Activated T-helper 1 cell treated with Interleukin-2 at 50 U/mL for 16 hours (primary cell): ENCODE data around the gene COMMD10.

Source experiments
- DNase-seq: peaks from one replicate; pipeline ENCODE4 v3.0.0-alpha.2; 2020; ENCODE audit warnings: low read depth

Gene COMMD10

GRCh38 chr5:116225281-116225922, 140.6 kb downstream of the COMMD10 start:
- DNase-seq = no peak

DNA sequence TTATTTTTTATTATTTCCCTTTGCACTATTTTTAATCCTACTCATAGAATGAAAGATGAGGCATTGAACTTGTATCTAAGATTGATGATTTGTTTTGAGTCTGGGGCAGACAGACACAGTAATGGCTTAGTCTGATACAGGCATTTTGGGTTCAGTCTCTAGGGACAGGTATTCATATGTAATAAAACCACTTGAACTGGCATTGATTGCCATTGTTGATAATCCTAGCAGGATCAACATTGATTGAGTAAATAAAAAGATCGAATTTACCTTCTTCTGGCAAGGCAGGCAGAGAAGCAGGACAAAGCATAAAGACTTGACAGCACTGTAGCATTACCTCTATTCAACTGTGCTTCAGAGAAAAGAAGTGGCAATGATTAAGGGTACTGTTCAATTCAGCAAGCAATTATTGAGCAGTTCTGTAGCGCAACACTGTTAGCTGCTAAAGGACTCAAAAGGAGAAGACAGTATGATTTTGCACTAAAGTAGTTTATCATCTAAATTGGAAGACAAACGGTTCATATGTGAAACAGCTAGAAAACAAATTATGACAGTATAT, 144.4 kb downstream of the COMMD10 start:
- DNase-seq = no peak

GRCh38 chr5:116231288-116231687, 146.5 kb downstream of the COMMD10 start:
- no peak for DNase-seq

DNA sequence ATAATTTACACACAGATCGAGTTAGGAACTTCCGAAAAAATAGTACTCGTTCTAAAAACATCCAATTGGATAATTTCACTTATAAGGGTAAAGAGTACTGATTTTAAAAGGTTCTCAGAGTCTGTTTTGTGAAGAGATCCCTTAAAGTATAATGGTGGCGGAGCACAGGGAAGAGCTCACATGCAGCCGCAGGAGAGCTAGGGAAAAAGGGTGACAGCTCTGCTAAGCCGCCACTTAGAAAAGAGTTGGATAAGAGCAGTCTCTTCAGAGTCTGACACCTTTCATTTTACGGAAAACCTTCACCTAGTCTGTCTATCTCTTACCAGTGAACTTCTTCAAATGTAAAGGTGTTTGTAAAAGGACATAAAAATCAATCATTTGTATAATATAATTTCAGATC, 149.9 kb downstream of the COMMD10 start:
- no peak for DNase-seq

GRCh38 chr5:116237917-116238500, 153.2 kb downstream of the COMMD10 start:
- DNase-seq = no peak

GRCh38 chr5:116242343-116242742, 157.5 kb downstream of the COMMD10 start:
- DNase-seq = no peak

- no peak for DNase-seq
Observed at GRCh38 chr5:116248432-116248831, 163.6 kb downstream of the COMMD10 start.

GRCh38 chr5:116249648-116250047, 164.8 kb downstream of the COMMD10 start:
- DNase-seq = no peak

- no peak for DNase-seq
Observed at GRCh38 chr5:116256717-116257116, 171.9 kb downstream of the COMMD10 start.

DNA sequence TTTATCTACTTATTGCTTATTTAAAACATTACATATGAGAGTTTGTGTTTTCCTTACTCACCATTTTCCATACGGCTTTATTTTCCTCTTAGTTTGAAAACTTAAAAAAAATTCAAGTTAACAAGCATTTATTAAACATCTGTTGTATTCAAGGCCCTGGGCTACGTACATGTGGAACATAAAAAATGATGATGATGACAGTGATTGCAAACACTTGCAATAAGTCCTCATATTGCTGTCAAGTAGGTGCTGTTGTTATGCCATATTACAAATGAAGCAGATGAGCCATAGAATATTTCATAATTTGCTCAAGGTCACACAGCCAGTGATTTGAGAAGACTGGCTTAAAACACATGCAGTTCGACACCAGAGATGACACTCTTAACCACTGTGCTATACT, 180.6 kb downstream of the COMMD10 start:
- no peak for DNase-seq

- DNase-seq = no peak
Observed at GRCh38 chr5:116271446-116272025, 186.7 kb downstream of the COMMD10 start.

DNA sequence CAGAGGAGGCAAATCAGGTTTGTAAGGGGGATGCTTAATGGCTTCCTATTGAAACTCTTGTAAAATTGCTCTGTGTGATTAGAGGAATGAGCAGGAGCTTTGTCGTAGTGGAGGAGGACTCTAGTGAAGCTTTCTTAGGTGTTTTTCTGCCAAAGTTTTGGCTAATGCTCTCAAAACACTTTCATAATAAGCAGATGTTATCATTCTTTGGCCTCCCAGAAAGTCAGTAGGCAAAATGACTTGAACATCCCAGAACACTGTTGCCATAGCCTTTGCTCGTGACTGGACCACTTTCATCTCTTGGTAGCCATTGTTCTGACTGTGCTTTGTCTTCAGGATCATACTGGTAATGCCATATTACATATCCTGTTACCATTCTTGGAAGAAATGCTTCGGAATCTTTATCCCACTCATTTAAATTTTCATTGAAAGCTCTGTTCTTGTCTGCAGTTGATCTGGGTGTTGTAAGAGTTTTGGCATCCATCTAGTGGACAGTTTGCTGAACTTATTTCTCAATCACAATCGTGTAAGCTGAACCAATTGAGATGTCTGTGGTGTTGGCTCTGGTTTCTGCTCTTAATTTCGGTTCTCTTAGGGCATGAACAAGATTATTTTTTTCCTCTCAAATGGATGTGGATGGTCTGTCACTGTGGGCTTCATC, 187.6 kb downstream of the COMMD10 start:
- DNase-seq = no peak

DNA sequence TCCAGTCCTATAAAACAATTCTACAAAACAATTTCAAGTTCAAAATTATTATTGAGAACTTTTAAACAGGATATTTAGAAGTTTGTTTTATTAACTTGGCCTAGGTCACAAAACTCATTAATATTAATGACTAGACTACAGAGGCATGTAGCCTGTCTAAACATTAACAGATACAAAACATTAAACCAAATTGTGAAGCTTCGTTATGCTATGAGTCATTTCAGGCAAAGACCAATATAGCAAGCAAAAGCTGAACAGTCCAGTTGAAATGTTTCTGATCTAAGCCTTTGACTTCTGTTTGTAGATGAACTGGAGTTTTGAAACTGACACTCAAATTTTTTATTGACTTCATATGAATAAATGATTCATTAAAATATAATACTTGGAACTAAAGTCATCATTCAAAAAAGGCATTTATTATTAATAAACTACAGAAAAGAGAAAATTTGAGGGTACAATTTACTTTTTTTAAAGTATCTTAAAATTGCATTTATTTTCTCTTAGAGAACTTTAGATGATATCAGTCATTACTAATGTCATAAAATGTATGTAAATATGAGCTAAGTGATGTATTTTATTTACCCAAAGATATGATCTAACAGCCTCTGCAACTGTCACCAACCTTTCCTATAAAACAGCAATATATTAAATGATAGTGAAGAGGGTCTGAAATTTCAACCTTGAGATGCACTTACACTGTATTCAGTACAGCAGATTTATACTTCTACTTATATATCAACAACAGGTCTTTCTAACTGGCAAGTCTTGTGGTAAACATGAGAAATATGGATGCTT, 188.8 kb downstream of the COMMD10 start:
- no peak for DNase-seq

DNA sequence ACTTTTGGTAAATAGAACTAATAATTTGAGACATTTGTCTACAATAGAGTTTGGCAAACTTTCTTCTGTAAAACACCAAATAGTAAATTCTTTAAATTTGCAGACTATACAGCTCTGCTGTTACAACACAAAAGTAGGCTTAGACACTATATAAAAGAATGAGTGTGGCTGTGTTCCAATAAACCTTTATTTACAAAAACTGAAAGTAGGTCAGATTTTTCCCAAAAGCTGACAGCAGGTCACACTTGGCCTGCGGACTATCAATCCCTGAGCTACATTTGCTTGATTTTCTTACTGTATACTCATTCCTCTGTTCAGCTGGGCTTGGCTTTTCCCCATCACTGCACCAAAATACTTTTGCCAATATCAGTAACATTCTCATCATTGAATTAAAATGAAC, 189.4 kb downstream of the COMMD10 start:
- no peak for DNase-seq

DNA sequence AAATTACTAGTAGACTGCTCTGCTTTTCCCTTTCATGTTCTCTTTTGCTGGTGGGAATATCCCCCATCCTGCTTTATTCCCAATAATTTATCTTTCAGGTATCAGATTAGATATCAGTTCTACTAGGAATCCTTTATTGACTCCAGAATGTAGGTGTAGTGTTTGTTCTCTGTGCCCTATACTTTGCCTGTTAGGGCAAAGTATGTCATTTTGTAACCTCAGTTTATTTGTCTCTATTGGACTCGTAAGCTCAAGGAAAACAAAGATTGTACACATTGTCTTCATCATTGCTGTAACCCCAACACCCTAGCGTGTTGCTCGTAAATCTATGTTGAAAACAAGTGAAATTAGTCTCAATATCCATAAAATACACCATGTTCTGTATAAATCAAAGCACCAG, 190.5 kb downstream of the COMMD10 start:
- DNase-seq = no peak

- no peak for DNase-seq
Observed at GRCh38 chr5:116276952-116277351, 192.1 kb downstream of the COMMD10 start.

GRCh38 chr5:116280149-116280803, 195.5 kb downstream of the COMMD10 start:
- no peak for DNase-seq

DNA sequence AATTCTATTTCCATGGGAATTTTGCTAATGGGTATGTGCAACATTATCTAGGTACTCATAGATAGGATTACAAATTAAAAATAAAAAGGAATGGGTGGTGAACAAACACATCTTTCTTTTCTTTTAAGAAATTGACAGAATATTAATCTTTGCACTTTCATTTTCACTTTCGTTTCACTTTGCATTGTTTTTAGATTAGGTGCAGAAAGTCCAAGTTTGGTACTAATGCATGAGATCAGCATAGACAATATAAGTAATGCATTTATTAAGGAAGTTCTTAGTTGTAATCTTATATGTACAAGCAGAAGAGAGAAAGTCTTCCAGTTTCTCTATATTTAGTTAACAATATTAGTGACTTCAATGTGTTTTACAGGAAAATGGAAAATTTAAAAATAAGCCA, 196.5 kb downstream of the COMMD10 start:
- DNase-seq = no peak

GRCh38 chr5:116288524-116288923, 203.7 kb downstream of the COMMD10 start:
- DNase-seq = no peak

DNA sequence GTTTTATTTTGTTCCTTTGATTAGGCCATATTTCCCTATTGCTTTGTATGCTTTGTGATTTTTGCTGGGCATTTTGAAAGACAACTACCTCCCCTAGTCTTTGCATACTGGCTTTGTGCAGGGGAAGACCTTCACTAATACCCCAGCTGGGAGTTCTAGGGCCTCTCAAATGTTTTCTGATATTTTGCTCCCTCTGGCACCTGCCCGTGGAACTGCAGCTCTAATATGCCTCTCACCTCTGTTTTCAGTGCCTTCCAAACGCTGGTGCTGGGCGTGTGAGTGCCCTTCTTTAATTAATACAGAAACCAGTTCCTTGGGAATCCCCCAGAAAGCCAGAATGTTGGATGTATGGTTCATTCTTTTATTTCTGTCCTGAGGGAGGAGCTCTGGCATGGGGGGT, 204.5 kb downstream of the COMMD10 start:
- no peak for DNase-seq

GRCh38 chr5:116291271-116291670, 206.4 kb downstream of the COMMD10 start:
- no peak for DNase-seq

- no peak for DNase-seq
Observed at GRCh38 chr5:116292321-116292720, 207.5 kb downstream of the COMMD10 start.
